HEK293 (cell line): ENCODE measurements around the gene KCNJ11.

ENCODE experiments used
- BCL11A ChIP-seq: fragments of 450-650 bp; formaldehyde crosslinking; IDR thresholded peaks from 2 replicates; pipeline ENCODE4 v1.5.1; 2016; ENCODE audit warnings: low read depth, missing biosample characterization, missing genetic modification characterization
- CTCF ChIP-seq: fragments of 450-650 bp; formaldehyde crosslinking; IDR thresholded peaks from 2 replicates; pipeline ENCODE4 v1.5.1; 2016; ENCODE audit warnings: missing biosample characterization, missing genetic modification characterization
- HOXA7 ChIP-seq: sonication (generic); formaldehyde crosslinking; IDR thresholded peaks from 2 replicates; pipeline ENCODE4 v1.8.1; 2022; ENCODE audit warnings: missing genetic modification reagents, borderline replicate concordance
- TCF7L2 ChIP-seq: IDR thresholded peaks from 2 replicates; pipeline ENCODE4 v1.6.1; 2011; ENCODE audit warnings: low read depth, mild to moderate bottlenecking, inconsistent platforms, low read length, moderate library complexity, borderline replicate concordance
- ZBTB26 ChIP-seq: fragments of 450-650 bp; formaldehyde crosslinking; optimal IDR thresholded peaks from 2 replicates; pipeline ENCODE3; 2016; ENCODE audit warnings: missing biosample characterization, mild to moderate bottlenecking, missing genetic modification characterization
- ZNF18 ChIP-seq: fragments of 450-650 bp; formaldehyde crosslinking; IDR thresholded peaks from 2 replicates; pipeline ENCODE4 v1.5.1; 2016; ENCODE audit warnings: missing biosample characterization, missing genetic modification characterization
- ZNF843 ChIP-seq: fragments of 450-650 bp; formaldehyde crosslinking; IDR thresholded peaks from 2 replicates; pipeline ENCODE4 v1.5.1; 2016; ENCODE audit warnings: missing biosample characterization, missing genetic modification characterization

- no peak for TF ChIP-seq TCF7L2
- TF ChIP-seq ZNF18 = no peak
- no peak for TF ChIP-seq ZNF843 (tag by site-specific recombination)
- no peak for TF ChIP-seq ZBTB26
- TF ChIP-seq CTCF (tag by site-specific recombination) = no peak
- no peak for TF ChIP-seq HOXA7 (CRISPR knock-in tag)
- TF ChIP-seq BCL11A (tag by site-specific recombination) = no peak
These were observed 648 bp downstream of the KCNJ11 start for GRCh38 chr11:17387811-17388210.
